ENCODE results near the gene SRGAP1.

The SRGAP1 gene

DNA sequence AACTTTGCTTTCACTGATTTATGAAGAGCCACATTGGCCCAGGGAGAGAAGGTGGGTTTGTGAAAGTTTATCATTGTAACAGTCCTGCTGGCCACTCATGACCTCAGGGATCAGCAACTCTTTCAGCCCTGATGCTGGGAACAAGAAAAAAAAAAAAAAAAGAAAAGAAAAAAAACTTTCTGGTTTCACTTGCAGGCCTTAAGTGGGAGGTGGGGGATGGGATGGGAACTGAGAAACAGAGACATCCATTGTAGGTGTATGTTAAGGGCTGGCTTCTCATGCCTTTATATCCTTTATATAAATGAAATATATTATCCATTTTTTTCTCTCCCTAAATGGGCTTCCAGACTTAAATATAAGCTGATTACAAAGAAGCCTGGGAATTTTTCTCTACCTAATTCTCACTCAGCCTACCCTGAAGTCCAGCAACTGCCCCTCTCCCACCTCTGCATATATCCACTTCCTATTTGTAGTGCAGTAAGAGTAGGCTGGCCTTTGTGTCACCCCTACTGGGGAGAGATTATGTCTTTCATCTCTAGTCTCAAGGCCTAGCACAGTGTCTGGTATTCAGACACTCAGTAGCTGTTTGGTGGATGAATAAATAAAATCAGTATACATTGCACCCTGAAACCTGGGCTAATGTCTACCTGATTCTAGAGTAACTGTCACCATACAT is 190.5 kb downstream of the SRGAP1 start:
- TF ChIP-seq, protein P1, sequence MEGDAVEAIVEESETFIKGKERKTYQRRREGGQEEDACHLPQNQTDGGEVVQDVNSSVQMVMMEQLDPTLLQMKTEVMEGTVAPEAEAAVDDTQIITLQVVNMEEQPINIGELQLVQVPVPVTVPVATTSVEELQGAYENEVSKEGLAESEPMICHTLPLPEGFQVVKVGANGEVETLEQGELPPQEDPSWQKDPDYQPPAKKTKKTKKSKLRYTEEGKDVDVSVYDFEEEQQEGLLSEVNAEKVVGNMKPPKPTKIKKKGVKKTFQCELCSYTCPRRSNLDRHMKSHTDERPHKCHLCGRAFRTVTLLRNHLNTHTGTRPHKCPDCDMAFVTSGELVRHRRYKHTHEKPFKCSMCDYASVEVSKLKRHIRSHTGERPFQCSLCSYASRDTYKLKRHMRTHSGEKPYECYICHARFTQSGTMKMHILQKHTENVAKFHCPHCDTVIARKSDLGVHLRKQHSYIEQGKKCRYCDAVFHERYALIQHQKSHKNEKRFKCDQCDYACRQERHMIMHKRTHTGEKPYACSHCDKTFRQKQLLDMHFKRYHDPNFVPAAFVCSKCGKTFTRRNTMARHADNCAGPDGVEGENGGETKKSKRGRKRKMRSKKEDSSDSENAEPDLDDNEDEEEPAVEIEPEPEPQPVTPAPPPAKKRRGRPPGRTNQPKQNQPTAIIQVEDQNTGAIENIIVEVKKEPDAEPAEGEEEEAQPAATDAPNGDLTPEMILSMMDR (conservative IDR thresholded peaks at IDR 0.05) = no peak
- H3K27ac ChIP-seq = no peak overlapping the region

DNA sequence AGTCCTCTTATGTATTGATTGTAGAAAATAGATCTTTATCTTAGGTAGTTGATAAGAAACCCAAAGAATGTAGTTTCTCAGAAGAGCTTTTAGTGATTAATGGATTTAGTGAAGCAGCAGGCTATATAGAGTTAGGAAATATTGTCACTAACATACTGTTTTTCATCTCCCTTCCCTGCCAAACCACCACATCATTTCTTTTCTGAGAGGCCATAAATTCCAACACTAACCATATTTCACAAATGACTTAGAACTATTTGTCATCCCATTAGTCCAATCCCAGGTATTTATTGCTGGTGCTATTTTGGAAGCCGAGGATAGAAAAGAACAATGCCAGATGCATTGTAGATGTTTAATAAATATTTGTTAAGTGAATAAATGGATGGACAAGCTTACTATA is 191.9 kb downstream of the SRGAP1 start:
- no peak overlapping the region for H3K27ac ChIP-seq
- no peak for TF ChIP-seq ZFX (IDR thresholded peaks at IDR 0.05)
- TF ChIP-seq, protein P1 (conservative IDR thresholded peaks at IDR 0.05) = no peak

DNA sequence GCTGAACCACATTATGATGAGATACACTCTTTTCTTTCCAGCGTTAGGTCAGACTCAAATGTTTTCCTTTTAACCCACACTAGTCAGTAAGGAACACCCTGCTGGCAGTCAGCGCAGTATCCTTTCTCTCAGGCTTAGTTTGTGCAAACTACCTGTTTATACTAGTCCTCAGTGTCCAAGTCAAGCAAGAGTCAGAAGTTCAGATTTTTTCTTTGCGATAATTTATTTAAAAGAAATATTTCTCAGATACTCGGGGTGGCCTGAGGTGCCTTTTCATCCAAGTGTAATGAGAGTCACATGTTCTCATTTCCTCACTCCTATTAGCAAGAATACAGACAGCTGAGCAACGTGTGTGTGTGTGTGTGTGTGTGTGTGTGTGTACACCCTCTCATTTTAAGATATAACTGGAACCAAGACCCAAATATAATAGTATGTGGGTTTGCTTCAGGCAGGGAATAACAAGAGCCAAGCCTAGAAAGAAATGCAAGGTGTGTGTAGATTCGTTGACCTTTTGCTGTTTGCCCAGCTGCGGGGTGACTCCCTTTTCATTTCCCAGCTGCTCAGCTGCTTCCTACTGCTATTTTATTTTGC is 194.9 kb downstream of the SRGAP1 start:
- no peak overlapping the region for H3K27ac ChIP-seq
- TF ChIP-seq ZFX (IDR thresholded peaks at IDR 0.05) = no peak

DNA sequence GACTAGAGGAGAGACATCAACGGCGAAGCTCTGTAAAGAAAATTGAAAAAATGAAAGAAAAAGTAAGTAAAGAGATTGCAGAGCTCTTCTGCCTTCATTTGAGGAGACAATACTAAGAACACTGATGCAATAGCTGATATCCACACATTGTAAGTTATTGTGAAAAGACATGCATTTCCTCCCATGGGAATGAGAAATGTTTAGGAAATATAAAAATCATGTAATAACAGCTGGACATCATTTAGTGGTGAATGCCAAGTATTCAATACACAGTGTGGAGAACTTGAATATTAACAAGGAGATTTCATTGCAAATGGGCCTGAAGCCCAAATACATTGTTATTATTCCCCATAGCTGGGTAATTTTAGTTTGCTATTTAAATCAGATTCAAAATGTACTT is 198.4 kb downstream of the SRGAP1 start:
- TF ChIP-seq, protein P1 (conservative IDR thresholded peaks at IDR 0.05) = no peak
- TF ChIP-seq ZFX (IDR thresholded peaks at IDR 0.05) = no peak
- no peak overlapping the region for H3K27ac ChIP-seq

DNA sequence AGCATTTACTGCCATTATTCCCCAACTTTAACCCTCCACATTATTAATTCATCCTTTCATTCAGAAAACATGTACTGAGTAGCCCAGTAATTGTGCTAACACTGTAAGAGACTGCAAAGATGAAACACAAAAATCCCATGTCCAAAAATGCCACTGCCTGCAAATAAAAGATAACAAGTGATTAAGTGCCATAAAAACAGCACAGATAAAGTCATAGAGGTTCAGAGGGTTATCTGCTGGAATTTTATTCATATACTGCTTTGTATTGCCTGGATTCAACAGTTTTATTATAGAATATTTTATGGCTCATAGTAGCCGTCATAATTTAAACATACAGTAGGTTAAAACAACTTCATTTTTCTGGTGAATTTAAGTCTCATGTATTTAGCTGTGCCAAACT is 199.7 kb downstream of the SRGAP1 start:
- TF ChIP-seq, protein P1 (conservative IDR thresholded peaks at IDR 0.05) = no peak
- TF ChIP-seq ZFX (IDR thresholded peaks at IDR 0.05) = no peak
- H3K27ac ChIP-seq = no peak overlapping the region

DNA sequence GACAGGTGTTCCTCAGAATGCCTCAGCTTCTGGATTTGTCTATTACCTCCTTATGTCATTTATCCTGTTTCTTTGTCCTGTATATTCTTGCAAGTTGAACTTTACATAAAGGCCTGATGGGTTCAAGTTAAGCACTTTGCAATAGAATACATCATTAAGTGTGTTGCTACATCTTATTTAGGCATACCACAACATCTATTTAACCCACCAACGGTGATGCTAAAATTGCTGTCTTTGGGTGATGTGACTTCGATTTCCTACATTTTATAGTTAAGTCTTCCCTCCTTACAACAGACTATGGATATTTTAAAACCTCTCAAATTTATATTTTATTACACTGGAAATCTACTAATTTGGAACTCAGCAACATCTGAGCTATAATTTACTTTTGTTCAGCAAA is 206.6 kb downstream of the SRGAP1 start:
- no peak overlapping the region for H3K27ac ChIP-seq
- TF ChIP-seq, protein P1 (conservative IDR thresholded peaks at IDR 0.05) = no peak
- TF ChIP-seq ZFX (IDR thresholded peaks at IDR 0.05) = no peak

DNA sequence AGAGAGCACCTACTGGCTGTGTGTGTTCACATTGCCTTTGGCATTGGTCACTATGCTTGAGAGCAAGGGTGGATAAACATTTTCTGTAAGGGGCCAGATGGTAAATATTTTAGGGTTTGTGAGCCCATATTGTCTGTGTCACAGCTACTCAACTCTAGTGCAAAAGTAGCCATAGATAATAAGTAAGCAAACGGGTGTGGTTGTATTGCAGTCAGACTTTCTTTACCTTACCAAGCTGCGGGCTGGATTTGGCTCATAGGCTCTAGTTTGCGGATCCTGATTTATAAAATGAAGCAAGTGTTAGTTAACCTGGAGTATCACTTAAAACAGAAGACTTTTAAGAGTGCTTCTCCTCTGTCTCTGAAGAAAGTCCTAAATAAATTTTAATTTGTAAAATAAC is 208.6 kb downstream of the SRGAP1 start:
- H3K27ac ChIP-seq = no peak overlapping the region
- TF ChIP-seq, protein P1 (conservative IDR thresholded peaks at IDR 0.05) = no peak
- TF ChIP-seq ZFX (IDR thresholded peaks at IDR 0.05) = no peak

DNA sequence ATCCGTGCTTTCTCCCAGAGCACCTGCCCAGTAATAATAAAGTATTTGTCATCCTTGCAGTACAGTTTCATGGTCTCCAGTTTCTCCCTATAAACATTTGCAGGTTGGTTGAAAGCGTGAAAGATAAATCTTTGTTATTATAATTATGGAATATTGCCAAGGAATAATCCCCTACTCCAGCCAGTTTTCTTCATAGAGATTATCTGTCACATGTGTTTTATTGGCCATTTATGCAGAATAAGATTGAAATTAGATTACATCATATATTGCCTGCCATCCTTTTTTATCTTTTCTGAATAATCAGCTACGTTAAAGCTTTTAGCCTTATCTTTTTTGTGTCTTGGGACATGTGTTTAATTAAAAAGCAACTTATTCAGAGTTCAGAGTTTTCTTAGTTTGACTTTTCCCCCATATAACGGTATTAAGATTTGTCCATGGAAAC is 209.6 kb downstream of the SRGAP1 start:
- TF ChIP-seq, protein P1 (conservative IDR thresholded peaks at IDR 0.05) = no peak
- TF ChIP-seq ZFX (IDR thresholded peaks at IDR 0.05) = no peak
- H3K27ac ChIP-seq = no peak overlapping the region

Measured in C4-2B (cell line).